DND-41 (cell line): Measurements from ENCODE around the gene SEMA3E.

Source experiments
- ATAC-seq: fragments of 200-7000 bp; cut with Tn5 transposase; 3 replicates; pipeline ENCODE4 v1.9.1; 2021; ENCODE audit warnings: low read depth; ENCODE audit not compliant: insufficient read depth
- DNase-seq: peaks from one replicate; pipeline ENCODE4 v3.0.0-alpha.2; 2020
- H2AFZ ChIP-seq: 2 replicates; pipeline ENCODE4 v1.6.0; 2012; ENCODE audit warnings: low read depth, low read length
- H3K27ac ChIP-seq: 2 replicates; pipeline ENCODE4 v1.5.1; 2012; ENCODE audit warnings: low read length, inconsistent platforms
- H3K27me3 ChIP-seq: fragments of 200-600 bp; sonication (generic); 2 replicates; pipeline ENCODE4 v1.6.0; 2012; ENCODE audit warnings: low read length, mild to moderate bottlenecking, inconsistent platforms; ENCODE audit not compliant: insufficient read depth, poor library complexity
- H3K36me3 ChIP-seq: 2 replicates; pipeline ENCODE4 v1.5.1; 2012; ENCODE audit warnings: low read length, inconsistent platforms; ENCODE audit not compliant: insufficient read depth
- H3K4me1 ChIP-seq: 2 replicates; pipeline ENCODE4 v1.5.1; 2012; ENCODE audit warnings: mild to moderate bottlenecking, low read length; ENCODE audit not compliant: insufficient read depth
- H3K4me2 ChIP-seq: 2 replicates; pipeline ENCODE4 v1.6.0; 2012; ENCODE audit warnings: mild to moderate bottlenecking, moderate library complexity, low read length, inconsistent platforms; ENCODE audit not compliant: insufficient read depth
- H3K4me3 ChIP-seq, 2 experiments: fragments of 200-600 bp in 1 of 2; shearing (Covaris generic) in 1 of 2; 2 replicates each; pipeline ENCODE4 v1.5.1; 2012 to 2016; ENCODE audit warnings: inconsistent platforms in 2 of 2, low read length in 2 of 2, mild to moderate bottlenecking in 2 of 2, low read depth in 1 of 2, moderate library complexity in 1 of 2
- H3K79me2 ChIP-seq: 2 replicates; pipeline ENCODE4 v1.6.0; 2012; ENCODE audit warnings: low read length, inconsistent platforms; ENCODE audit not compliant: insufficient read depth
- H3K9ac ChIP-seq: 2 replicates; pipeline ENCODE4 v1.6.0; 2012; ENCODE audit warnings: low read depth, mild to moderate bottlenecking, inconsistent platforms, low read length, moderate library complexity
- H3K9me3 ChIP-seq: 2 replicates; pipeline ENCODE4 v1.5.1; 2012; ENCODE audit warnings: low read length, moderate library complexity, mild to moderate bottlenecking, inconsistent platforms; ENCODE audit not compliant: insufficient read depth, severe bottlenecking
- H4K20me1 ChIP-seq: 2 replicates; pipeline ENCODE4 v1.6.0; 2012; ENCODE audit warnings: low read length; ENCODE audit not compliant: insufficient read depth
- CTCF ChIP-seq: IDR thresholded peaks from 2 replicates; pipeline ENCODE4 v1.5.1; 2012; ENCODE audit warnings: borderline replicate concordance, low read length, moderate library complexity, mild to moderate bottlenecking; ENCODE audit not compliant: poor library complexity, severe bottlenecking; ENCODE audit errors: extremely low read depth
- EZH2 ChIP-seq: IDR thresholded peaks from 3 replicates; pipeline ENCODE4 v1.6.1; 2012; ENCODE audit warnings: borderline replicate concordance, low read depth, mild to moderate bottlenecking, moderate library complexity, low read length, inconsistent platforms; ENCODE audit not compliant: severe bottlenecking

SEMA3E gene

GRCh38 chr7:83648464-83649241, at the start of gene SEMA3E:
Gene SEMA3E (minus strand): TSS chr7:83649139.
- H3K4me1 ChIP-seq = no peaks in the 10 kb centered on the region
- DNase-seq = no peak
- no peak within 1 kb of the TSS for H3K27ac ChIP-seq
- no peak for ATAC-seq
- no peak within 1 kb of the TSS for H3K4me3 ChIP-seq
- H3K27me3 ChIP-seq = no peaks in the 10 kb centered on the region
- H3K4me2 ChIP-seq = no peak within 1 kb of the TSS
- no peak within 1 kb of the TSS for H3K9ac ChIP-seq
- H3K36me3 ChIP-seq = no peaks in the 10 kb centered on the region
- no peaks in the 10 kb centered on the region for H4K20me1 ChIP-seq
- TF ChIP-seq CTCF (no peak), EZH2 (no peak)
- H3K79me2 ChIP-seq = no peaks in the 10 kb centered on the region
- no peaks in the 10 kb centered on the region for H3K9me3 ChIP-seq
- no peak within 1 kb of the TSS for H2AFZ ChIP-seq

- TF ChIP-seq EZH2 (no peak), CTCF (no peak)
- H2AFZ ChIP-seq = no peak overlapping the region
- DNase-seq = no peak
- H3K4me1 ChIP-seq = no peaks in the 10 kb centered on the region
- H3K27me3 ChIP-seq = no peaks in the 10 kb centered on the region
- no peak overlapping the region for H3K4me2 ChIP-seq
- H4K20me1 ChIP-seq = no peaks in the 10 kb centered on the region
- H3K36me3 ChIP-seq = no peaks in the 10 kb centered on the region
- H3K9ac ChIP-seq = no peak overlapping the region
- H3K4me3 ChIP-seq = no peak overlapping the region
- H3K9me3 ChIP-seq = no peaks in the 10 kb centered on the region
- no peaks in the 10 kb centered on the region for H3K79me2 ChIP-seq
- ATAC-seq = no peak
- no peak overlapping the region for H3K27ac ChIP-seq
These were observed 49.0 kb upstream of the SEMA3E start for GRCh38 chr7:83697804-83698530.

- H3K9me3 ChIP-seq = no peaks in the 10 kb centered on the region
- H4K20me1 ChIP-seq = no peaks in the 10 kb centered on the region
- DNase-seq = no peak
- no peak overlapping the region for H3K9ac ChIP-seq
- H3K27ac ChIP-seq = no peak overlapping the region
- no peak overlapping the region for H3K4me3 ChIP-seq
- no peaks in the 10 kb centered on the region for H3K4me1 ChIP-seq
- TF ChIP-seq CTCF (no peak), EZH2 (no peak)
- no peak overlapping the region for H2AFZ ChIP-seq
- no peaks in the 10 kb centered on the region for H3K79me2 ChIP-seq
- no peaks in the 10 kb centered on the region for H3K27me3 ChIP-seq
- H3K4me2 ChIP-seq = no peak overlapping the region
- no peak for ATAC-seq
- no peaks in the 10 kb centered on the region for H3K36me3 ChIP-seq
These were observed 47.2 kb upstream of the SEMA3E start for GRCh38 chr7:83696101-83696500.
